Brain microvascular endothelial cell (primary cell): ENCODE data around the gene POU2F1.
A peak's percentile ranks its signal among the peaks of the same experiment; 100 is the strongest.

Source experiments
- DNase-seq: peaks from one replicate; pipeline ENCODE4 v3.0.0-alpha.2; 2020
- H3K27ac ChIP-seq: fragments of 250-450 bp; sonication (Bioruptor Pico); 2 replicates; pipeline ENCODE4 v1.5.1; 2020; ENCODE audit warnings: mild to moderate bottlenecking, moderate library complexity
- H3K27me3 ChIP-seq: fragments of 250-450 bp; sonication (Bioruptor Pico); replicated peaks from 2 replicates; pipeline ENCODE4 v1.5.1; 2020; ENCODE audit warnings: mild to moderate bottlenecking
- H3K36me3 ChIP-seq: fragments of 250-450 bp; sonication (Bioruptor Pico); replicated peaks from 2 replicates; pipeline ENCODE4 v1.5.1; 2020; ENCODE audit warnings: mild to moderate bottlenecking
- H3K4me3 ChIP-seq: 2 replicates; pipeline ENCODE4 v1.5.1; 2011; ENCODE audit warnings: low read depth, mild to moderate bottlenecking, control low read depth, low read length, moderate library complexity
- CTCF ChIP-seq: IDR thresholded peaks from 2 replicates; pipeline ENCODE4 v1.5.1; 2011; ENCODE audit warnings: low read depth, mild to moderate bottlenecking, moderate library complexity, low read length, control low read depth, inconsistent platforms; ENCODE audit errors: missing control alignments
- in situ Hi-C: cut with HindIII; loops from 2 replicates; pipeline ENCODE4 v1.10.0; 2017; ENCODE audit warnings: low sequenced_read_pairs, low pct_ligation_motif_present

Gene POU2F1

DNA sequence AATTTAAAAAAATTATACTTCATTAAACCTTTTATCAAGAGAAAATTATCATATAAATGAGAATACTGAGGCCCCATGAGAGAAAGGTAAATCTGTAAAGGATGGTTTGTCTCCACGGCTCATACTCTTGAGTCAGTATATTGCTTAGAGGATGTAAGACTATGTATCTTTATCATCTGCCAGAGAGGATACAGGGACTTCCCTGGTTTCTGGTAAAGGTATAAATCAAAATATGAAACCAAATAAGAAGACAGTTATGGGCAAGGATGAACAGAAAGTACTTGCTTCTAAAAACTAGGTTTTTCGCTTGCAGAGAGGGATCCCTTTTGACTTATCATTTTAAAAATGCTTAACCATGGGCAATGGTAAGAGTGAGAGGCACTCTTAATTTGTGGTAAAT is 112.4 kb downstream of the POU2F1 start:
- in situ Hi-C loops = no loop called here
- TF ChIP-seq CTCF = no peak

DNA sequence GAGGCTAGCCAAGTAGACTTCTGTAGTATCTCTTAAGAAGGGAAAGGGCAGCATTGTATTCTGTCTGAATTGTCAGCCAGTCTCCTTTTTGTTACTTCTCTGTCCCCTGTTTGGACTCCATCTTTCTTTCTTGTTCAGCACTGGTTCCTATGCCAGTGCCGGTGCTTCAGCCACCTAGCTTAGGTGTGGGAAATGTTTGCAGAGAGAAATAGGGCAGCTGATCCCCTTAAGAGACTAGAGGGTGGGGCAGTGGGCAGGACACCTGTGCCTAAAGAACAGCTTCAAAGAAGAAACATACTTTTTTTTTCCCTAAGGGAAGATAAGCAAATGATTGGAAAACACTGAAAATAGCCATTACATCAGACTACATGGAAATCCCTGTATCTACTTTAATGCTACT is 113.0 kb downstream of the POU2F1 start:
- Histone ChIP-seq H3K27me3 (no peaks in the 10 kb centered on the region), H3K27ac (no peak overlapping the region), H3K36me3 (no peaks in the 10 kb centered on the region), H3K4me3 (no peak overlapping the region)
- no peak for TF ChIP-seq CTCF
- in situ Hi-C loops = no loop called here
- no peak for DNase-seq

More for the DNA sequence above, 112.4 kb downstream of the POU2F1 start:
- no peaks in the 10 kb centered on the region for H3K27me3 ChIP-seq
- DNase-seq = no peak
- H3K27ac ChIP-seq = no peak overlapping the region
- no peaks in the 10 kb centered on the region for H3K36me3 ChIP-seq
- H3K4me3 ChIP-seq = no peak overlapping the region

DNA sequence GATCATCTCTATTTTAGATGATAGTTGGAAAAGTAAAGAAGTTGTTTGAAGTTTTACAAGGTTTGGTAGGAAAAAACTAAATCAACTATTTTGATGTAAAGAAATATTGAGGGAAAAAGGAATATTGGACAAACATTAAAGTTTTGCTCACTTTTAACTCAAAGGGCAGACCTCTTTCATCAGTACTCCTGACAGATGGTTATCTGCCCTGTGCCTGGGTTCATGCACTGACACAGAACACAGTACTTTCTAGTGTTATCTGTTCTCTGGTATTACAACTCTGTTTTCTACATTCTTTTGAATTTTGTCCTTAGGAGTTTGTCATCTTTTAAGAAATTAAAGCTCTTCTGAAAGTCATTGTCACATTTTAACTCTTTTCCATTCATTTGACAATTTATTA is 118.7 kb downstream of the POU2F1 start:
- no peak for TF ChIP-seq CTCF
- H3K4me3 ChIP-seq = no peak overlapping the region
- no peak overlapping the region for H3K27ac ChIP-seq
- H3K27me3 ChIP-seq = no peaks in the 10 kb centered on the region
- no peaks in the 10 kb centered on the region for H3K36me3 ChIP-seq
- in situ Hi-C loops = no loop called here
- no peak for DNase-seq

- no peak overlapping the region for H3K27ac ChIP-seq
- DNase-seq = no peak
- in situ Hi-C loops = no loop called here
- no peaks in the 10 kb centered on the region for H3K36me3 ChIP-seq
- H3K4me3 ChIP-seq = no peak overlapping the region
- H3K27me3 ChIP-seq = no peaks in the 10 kb centered on the region
- TF ChIP-seq CTCF = peak; percentile 26
Measured at GRCh38 chr1:167342846-167343245, 122.2 kb downstream of the POU2F1 start.

DNA sequence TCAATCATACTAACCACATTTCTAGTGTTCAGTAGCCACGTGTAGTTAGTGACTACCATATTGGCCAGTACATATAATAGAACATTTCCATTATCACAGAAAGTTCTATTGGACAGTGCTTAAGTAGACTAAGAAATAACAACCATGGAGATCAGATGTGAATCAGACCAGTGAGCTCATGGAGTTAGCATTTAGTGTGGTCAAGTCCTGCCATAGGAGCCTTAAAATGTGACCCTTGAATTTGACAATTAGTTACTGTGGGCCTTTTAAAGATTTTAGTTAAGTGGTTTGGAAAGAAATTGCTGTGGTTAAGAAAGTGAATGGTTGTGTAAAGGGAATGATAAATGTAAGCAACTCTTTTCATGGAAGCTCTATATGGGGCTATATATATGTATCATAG is 123.4 kb downstream of the POU2F1 start:
- in situ Hi-C loops = no loop called here
- DNase-seq = peak; percentile 34
- H3K27me3 ChIP-seq = no peaks in the 10 kb centered on the region
- no peaks in the 10 kb centered on the region for H3K36me3 ChIP-seq
- no peak overlapping the region for H3K4me3 ChIP-seq
- H3K27ac ChIP-seq = no peak overlapping the region
- TF ChIP-seq CTCF = no peak

DNA sequence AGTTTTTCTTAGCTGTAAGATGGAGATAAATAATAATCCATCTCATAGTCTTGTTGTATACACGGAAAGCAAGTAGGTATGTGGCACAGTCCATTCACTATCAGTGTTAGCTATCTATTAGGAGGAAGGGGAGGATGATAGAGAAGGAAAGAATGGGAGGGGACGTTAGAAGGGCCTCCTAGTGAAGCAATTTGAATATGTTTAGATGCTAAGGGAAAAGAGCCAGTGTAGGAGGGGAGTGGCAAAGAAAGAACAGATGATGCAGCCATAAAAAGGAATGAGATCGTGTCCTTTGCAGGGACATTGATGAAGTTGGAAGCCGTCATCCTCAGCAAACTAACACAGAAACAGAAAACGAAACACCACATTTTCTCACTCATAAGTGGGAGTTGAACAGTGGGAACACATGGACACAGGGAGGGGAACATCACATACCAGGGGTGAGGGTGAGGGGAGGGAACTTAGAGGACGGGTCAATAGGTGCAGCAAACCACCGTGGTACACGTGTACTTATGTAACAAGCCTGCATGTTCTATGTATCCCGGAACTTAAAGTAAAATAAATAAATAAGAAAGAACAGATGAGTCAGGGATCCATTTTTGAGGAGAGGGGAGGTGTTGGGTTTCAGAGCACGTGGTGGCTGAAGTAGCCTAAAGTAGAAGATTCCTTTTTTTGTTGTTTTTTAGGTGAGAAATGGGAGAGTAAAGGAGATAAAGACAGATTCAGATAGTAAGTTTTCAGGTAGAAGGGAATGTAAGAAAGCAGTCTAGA is 124.1 kb downstream of the POU2F1 start:
- H3K27ac ChIP-seq = no peak overlapping the region
- in situ Hi-C loops = no loop called here
- no peaks in the 10 kb centered on the region for H3K36me3 ChIP-seq
- H3K27me3 ChIP-seq = no peaks in the 10 kb centered on the region
- no peak overlapping the region for H3K4me3 ChIP-seq
- DNase-seq = no peak
- TF ChIP-seq CTCF = no peak
